Measurements from ENCODE around the gene OST4. TPM values are rescaled to one million over a fixed set of nuclear protein-coding genes. Genes with fewer than 3 reads are reported as not detected.
A peak's percentile ranks its signal among the peaks of the same experiment; 100 is the strongest.

Gene OST4
- total RNA-seq, 4 donors from 2014 or later: 70.8 to 225 (median 199) TPM

GRCh38 chr2:27070653-27071276 is 689 bp downstream of the OST4 start:
- DNase-seq (ENCODE audit: low spot score in 2 of 2): no peak
- Histone ChIP-seq H3K36me3 (peaks cover 27% of the 10 kb centered on the region), H3K4me1 (peaks cover 46% of the 10 kb centered on the region), H3K4me3 (peak overlapping the region; percentile 94), H3K27me3 (no peaks in the 10 kb centered on the region), H3K27ac (peak overlapping the region; percentile 91), H3K9me3 (no peaks in the 10 kb centered on the region)
- TF ChIP-seq EP300 (IDR thresholded peaks at IDR 0.05): no peak
- TF ChIP-seq POLR2AphosphoS5 (IDR thresholded peaks at IDR 0.05): no peak
- TF ChIP-seq, protein P1, sequence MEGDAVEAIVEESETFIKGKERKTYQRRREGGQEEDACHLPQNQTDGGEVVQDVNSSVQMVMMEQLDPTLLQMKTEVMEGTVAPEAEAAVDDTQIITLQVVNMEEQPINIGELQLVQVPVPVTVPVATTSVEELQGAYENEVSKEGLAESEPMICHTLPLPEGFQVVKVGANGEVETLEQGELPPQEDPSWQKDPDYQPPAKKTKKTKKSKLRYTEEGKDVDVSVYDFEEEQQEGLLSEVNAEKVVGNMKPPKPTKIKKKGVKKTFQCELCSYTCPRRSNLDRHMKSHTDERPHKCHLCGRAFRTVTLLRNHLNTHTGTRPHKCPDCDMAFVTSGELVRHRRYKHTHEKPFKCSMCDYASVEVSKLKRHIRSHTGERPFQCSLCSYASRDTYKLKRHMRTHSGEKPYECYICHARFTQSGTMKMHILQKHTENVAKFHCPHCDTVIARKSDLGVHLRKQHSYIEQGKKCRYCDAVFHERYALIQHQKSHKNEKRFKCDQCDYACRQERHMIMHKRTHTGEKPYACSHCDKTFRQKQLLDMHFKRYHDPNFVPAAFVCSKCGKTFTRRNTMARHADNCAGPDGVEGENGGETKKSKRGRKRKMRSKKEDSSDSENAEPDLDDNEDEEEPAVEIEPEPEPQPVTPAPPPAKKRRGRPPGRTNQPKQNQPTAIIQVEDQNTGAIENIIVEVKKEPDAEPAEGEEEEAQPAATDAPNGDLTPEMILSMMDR (IDR thresholded peaks at IDR 0.05): no peak
- no peak for TF ChIP-seq POLR2A (IDR thresholded peaks at IDR 0.05)
- WGBS: 4% methylated on average over 8 of the region's 11 CpGs

- Histone ChIP-seq H3K27me3 (no peaks in the 10 kb centered on the region), H3K4me1 (peaks cover 39% of the 10 kb centered on the region), H3K27ac (no peak overlapping the region), H3K9me3 (no peaks in the 10 kb centered on the region), H3K36me3 (peaks cover 30% of the 10 kb centered on the region), H3K4me3 (peak overlapping the region; percentile 94)
- DNase-seq (ENCODE audit: low spot score in 2 of 2): no peak
- TF ChIP-seq POLR2AphosphoS5 (IDR thresholded peaks at IDR 0.05): no peak
- TF ChIP-seq EP300 (IDR thresholded peaks at IDR 0.05): no peak
- TF ChIP-seq POLR2A (IDR thresholded peaks at IDR 0.05): no peak
- TF ChIP-seq, protein P1 (IDR thresholded peaks at IDR 0.05): no peak
- WGBS: 85% methylated on average over 8 of the region's 8 CpGs
Observed at GRCh38 chr2:27069961-27070618, 1.4 kb downstream of the OST4 start.

GRCh38 chr2:27069436-27069835 is 2.0 kb downstream of the OST4 start:
- peaks cover 30% of the 10 kb centered on the region for H3K36me3 ChIP-seq
- WGBS: 92% methylated on average over 6 of the region's 6 CpGs
- H3K27ac ChIP-seq: no peak overlapping the region

DNA sequence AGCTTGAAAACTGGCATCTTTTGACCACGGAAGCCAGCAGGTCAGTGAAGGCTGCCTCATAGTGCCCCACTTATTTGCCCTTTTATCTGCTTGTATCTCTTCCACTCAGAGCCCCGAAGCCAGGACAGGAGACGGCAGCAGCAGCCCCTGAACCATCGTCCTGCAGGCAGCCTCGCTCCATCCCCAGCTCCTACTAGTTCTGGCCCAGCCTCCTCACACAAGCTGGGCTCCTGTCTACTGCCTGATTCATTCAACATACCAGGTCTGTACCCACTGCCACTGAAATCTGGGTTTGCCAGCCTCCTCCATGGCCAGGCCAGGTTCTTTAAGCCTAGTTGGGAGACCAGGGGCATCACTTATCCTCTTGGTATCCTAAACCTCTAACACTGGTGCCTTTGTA is 4.1 kb downstream of the OST4 start:
- Histone ChIP-seq H3K27ac (no peak overlapping the region), H3K4me3 (no peak overlapping the region), H3K36me3 (peaks cover 33% of the 10 kb centered on the region), H3K27me3 (no peaks in the 10 kb centered on the region), H3K4me1 (peaks cover 33% of the 10 kb centered on the region), H3K9me3 (no peaks in the 10 kb centered on the region)
- no peak for TF ChIP-seq POLR2A (IDR thresholded peaks at IDR 0.05)
- TF ChIP-seq EP300 (IDR thresholded peaks at IDR 0.05): no peak
- no peak for DNase-seq (ENCODE audit: low spot score in 2 of 2)
- WGBS: 92% methylated on average over 5 of the region's 5 CpGs

More at GRCh38 chr2:27069436-27069835, 2.0 kb downstream of the OST4 start:
- H3K4me1 ChIP-seq: peaks cover 37% of the 10 kb centered on the region
- TF ChIP-seq POLR2A (IDR thresholded peaks at IDR 0.05) (no peak), EP300 (IDR thresholded peaks at IDR 0.05) (no peak), POLR2AphosphoS5 (IDR thresholded peaks at IDR 0.05) (no peak)
- TF ChIP-seq, protein P1 (IDR thresholded peaks at IDR 0.05): no peak
- peak overlapping the region; percentile 94 for H3K4me3 ChIP-seq
- no peaks in the 10 kb centered on the region for H3K27me3 ChIP-seq
- no peak for DNase-seq (ENCODE audit: low spot score in 2 of 2)
- H3K9me3 ChIP-seq: no peaks in the 10 kb centered on the region

DNA sequence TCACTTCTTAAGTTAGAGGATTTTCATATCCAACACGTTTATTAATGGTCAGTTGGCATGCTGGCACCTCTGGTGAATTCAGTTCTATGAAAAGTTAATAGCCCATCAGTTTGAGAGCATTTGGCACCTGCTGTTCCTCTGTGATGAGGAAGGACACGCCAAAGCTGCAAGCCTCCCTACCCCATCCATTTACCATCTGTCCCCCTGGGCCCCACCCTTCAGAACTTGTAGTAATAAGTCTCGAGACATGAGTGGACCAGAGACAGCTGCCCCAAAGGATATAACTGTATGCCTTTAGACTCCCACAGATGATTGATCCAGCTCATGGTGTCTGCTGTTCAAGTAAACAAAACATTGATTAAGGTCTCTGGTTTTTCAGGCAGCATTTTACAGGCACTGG is 6.3 kb downstream of the OST4 start:
- no peaks in the 10 kb centered on the region for H3K27me3 ChIP-seq
- H3K4me1 ChIP-seq: peaks cover 18% of the 10 kb centered on the region
- H3K9me3 ChIP-seq: no peaks in the 10 kb centered on the region
- no peak overlapping the region for H3K27ac ChIP-seq
- no peak for DNase-seq (ENCODE audit: low spot score in 2 of 2)
- H3K36me3 ChIP-seq: peaks cover 33% of the 10 kb centered on the region
- TF ChIP-seq EP300 (IDR thresholded peaks at IDR 0.05): no peak
- no peak for TF ChIP-seq POLR2A (IDR thresholded peaks at IDR 0.05)
- no peak for TF ChIP-seq POLR2AphosphoS5 (IDR thresholded peaks at IDR 0.05)
- TF ChIP-seq, protein P1 (IDR thresholded peaks at IDR 0.05): no peak
- WGBS: 75% methylated on average over 3 of the region's 3 CpGs
- no peak overlapping the region for H3K4me3 ChIP-seq

Data from suprapubic skin (tissue), 4 donors.